NCI-H446 treated with DMSO at 0.1 percent for 48 hours (cell line): ENCODE data around the gene HOXA13.

Source experiments
- DNase-seq: peaks from one replicate; lab custom pipeline; 2025; lab: John Stamatoyannopoulos, UW

The HOXA13 gene

GRCh38 chr7:27237735-27238334 lies 37.9 kb upstream of the HOXA13 start:
- DNase-seq: no peak

GRCh38 chr7:27235387-27236311 lies 35.8 kb upstream of the HOXA13 start:
- DNase-seq: no peak

DNA sequence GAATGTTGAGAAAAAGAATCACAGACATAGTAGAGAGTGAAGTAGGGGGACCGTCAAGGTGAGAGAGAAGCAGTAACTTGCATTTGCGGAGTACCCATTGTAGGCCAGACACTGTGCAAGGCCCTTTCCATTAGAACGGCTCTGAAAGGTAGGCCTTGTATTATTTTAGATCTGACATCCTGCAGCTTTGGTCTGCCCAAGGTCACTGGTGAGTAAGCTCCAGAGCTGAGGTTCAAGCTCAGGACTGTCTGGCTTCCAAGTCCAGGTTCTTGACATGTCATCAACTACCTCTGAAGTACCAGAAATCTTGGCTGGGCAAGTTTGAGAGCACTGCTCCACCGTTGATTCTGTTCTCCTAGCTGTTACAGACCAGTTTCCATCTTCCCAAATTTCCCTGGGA lies 29.6 kb upstream of the HOXA13 start:
- no peak for DNase-seq

- no peak for DNase-seq
These were observed 25.4 kb upstream of the HOXA13 start for GRCh38 chr7:27224983-27225934.

DNA sequence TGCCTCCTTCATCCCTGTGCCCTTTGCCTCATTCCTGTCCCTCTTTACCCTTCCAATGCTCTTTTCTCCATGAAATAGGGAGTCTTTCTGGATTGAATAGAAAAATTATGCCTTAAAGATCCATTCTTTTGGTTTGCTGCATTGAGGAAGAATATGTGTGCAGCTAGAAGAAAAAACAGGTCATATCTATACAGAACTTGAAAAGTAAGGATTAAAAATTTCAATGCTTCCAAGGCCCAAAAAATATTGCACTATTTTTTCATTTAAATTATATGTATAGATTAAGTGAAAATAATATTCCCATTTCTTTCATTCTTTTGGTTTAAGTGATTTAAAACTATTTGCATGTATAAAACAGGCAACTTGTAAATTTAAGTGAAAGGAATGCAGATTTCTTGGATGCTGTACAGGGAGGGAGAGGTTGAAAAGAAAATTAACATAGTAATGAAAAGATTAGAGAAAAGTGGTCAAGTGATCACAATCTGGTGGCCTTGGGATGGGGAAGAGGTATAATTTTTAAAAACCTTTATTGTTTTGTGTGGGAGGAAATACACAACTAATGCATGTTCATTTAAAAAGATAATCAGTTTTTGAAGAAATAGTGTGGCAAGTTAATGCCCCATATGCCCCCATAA lies 24.2 kb upstream of the HOXA13 start:
- no peak for DNase-seq

DNA sequence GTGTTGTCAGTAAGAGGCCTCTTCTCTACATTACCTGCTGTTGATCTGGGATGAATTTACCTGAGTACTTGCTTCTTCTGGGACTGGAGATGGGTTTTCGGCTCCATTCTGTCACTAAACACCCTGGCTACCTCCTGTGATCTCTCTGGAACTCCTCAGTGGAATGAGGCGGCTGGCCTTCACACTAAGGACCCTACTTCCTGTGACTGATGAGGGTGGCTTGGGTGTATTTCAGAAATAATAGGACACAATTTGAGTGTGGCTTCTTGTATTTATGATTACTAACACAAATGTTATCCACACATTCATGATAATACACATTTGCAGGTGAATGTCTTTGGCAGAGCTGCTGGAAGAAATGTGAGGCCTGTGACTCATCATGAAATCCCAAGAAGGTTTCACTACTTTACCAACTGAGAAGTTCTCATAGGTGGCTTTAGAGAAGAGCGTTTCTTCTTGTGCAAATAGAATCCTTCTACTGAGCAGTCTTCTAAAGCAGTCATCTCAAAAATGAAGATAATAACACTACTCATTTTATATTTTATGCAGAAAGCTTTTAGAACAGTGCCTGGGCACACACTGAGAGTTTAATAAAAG lies 21.4 kb upstream of the HOXA13 start:
- DNase-seq: no peak

DNA sequence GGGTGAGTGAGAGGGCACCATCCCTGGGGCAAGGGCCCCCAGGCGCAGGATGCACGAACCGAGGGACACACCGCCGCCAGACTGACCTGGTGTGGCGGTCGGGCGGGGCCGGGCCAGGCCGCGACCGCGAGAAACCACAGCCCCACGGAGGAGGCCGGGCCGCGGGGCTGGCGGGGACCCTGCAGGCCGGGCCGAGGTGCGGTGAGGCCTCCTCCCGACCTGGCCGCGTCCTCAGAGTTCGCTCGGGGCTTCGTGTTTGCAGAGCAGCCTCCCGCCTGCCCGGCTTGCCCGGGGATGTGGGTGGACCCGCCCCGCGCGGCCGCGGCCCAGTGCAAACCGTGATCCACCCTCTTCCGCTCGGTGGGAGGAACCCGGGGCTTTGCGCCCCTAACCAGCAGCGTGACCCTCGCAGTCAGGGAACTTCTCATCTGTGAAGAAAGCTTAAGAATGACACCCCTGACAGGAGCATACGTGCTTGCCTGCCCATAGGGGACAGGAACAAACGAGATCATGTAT lies 20.6 kb upstream of the HOXA13 start:
- no peak for DNase-seq

DNA sequence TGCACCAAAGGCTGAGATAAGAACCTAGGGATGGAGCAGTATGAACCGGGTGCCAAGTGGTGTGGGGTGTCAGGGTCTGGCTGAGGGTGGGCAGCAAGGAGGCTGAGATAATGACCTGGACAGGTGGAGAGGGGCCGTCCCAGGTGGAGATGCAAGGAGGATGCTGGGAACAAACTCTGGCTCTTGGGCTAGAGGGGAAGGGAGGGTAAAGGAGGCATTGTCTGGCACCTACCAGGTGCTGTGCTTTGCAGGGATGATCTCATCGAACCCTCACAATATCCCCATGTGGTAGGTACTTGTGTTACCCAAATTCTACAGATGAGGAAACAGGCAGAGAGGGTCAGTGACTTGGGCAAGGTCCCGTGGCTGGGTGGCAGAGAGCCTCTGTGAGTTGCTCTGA lies 19.9 kb upstream of the HOXA13 start:
- no peak for DNase-seq

DNA sequence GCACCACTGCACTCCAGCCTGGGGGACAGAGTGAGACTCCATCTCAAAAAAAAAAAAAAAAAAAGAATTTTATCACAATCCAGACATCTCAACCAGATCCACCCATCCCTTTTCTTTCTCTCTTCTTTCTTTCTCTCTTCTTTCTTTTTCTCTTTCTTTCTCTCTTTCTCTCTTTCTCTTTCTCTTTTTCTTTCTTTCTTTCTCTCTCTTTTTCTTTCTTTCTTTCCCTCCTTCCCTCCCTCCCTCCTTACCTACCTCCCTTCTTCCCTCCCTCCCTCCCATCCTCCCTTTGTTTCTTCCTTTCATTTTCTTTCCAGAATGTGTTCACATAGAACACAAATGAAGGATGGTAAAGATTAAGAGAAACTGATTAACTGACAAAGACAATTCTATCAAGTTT lies 18.1 kb upstream of the HOXA13 start:
- DNase-seq: no peak

- no peak for DNase-seq
These were observed 15.5 kb upstream of the HOXA13 start for GRCh38 chr7:27215356-27215755.

GRCh38 chr7:27214239-27214950 lies 14.5 kb upstream of the HOXA13 start:
- DNase-seq: no peak

- DNase-seq: no peak
These were observed 13.7 kb upstream of the HOXA13 start for GRCh38 chr7:27213433-27214238.

DNA sequence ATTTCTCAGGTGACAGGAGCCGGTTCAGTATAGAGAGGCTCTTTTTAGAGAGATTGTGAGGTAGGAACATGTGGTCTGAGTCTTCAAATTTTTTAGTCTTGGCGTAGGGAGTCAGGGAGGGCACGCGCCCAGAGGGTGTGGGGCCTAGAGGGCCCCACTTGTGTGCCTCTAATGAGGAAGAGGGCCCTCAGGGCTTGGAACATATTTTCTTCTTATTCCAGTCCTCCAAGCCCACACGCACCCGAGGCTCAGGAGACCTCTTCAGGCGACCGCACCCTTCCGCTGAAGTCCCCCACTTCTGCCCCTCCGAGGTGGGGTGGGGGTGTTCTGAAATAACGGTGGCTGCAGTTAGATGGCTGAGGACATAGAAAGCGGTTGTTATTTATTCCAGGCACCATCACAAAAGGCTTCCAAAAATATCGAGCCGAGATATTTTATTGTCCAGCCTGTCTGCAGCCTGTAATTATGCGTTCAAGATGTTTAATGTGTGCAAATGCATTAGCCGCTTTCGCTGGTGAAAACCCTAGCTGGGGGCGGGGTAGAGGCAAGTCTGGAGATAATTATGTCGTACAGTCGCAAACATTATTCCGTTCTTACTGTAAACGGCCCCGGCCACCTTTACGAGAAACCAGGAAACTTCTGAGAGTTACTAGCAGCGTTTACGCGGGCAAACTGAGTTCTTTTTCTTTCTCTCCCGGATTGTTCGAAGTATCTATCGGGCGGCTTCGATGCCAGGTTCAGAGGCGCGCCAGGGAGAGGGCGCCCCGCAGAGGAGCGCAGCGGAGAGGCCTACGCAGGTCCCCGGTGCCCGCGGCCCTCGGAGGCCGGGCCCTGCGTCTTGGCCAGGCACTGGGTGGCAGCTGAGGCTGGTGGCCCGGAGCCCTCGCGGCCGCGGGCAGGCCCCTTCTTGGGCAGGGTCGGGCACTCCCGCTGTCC lies 12.9 kb upstream of the HOXA13 start:
- no peak for DNase-seq

GRCh38 chr7:27211764-27212204 lies 11.9 kb upstream of the HOXA13 start:
- no peak for DNase-seq

DNA sequence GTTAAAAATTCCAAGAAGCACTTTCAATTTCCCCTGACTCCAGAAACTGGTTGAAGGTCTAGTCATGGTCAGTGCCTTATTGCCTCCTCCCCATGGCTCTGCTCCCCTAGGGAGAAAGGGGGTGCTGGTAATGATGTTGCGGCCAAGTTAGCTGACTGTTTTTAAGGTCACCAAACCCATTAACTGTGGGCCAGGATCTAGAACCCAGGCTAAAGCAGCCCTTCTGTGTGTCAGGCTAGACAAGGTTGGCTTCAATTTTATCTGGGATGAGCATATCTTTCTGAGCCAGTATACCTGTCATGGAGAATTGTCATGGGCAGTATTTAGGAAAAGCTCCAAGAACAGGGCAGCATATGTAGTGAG lies 11.2 kb upstream of the HOXA13 start:
- DNase-seq: no peak

DNA sequence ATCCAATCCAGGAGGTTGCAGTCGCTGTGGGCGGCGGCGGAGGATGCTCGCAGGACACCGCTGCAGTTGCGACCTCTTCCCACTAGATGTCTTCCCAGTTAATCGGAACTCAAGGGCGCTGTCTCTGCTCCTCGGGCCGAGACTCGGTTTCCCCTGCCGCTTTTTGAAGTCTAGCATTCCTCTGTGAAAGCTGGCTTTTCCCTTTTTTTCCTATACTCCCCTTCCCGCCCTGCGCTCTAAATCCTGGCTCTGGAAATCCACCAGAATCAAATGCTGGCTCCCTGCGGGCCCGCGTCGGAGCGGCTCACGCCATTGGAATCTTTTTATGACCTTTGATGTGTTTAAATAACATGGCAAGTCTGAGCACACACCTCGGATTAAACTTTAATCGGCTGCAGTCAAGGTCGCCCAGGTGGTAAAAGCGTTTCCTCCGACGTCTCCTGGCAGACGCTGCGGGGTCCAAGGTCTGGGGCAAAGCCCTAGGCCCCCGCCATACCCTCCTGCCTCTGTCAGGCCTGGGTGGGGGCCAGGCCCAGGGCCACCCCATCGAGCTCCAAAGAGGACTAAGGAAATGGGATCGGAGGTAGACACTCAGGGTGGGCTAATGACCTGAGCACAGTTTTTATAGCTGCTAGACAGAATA lies 10.7 kb upstream of the HOXA13 start:
- DNase-seq: no peak

- no peak for DNase-seq
These were observed 10.1 kb upstream of the HOXA13 start for GRCh38 chr7:27209933-27210440.

DNA sequence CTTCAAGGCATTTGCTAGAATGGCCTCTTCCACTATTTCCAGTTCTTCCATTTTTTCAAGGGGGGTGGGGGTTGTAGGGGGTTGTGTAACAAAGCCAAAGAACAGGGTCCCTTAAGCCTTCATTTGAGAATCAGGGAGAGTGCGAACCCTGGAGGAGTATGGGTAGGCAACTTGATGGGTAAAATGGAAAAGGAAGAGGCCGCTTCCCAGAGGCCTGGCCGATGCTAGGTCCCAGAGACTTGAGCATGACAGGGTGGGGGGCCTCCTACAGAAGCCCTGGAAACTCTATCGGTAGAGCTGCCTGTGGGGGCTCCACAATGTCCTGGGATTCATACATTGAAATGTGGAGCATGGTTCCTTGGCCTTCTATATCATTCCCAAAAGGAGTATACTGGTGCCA lies 9.1 kb upstream of the HOXA13 start:
- no peak for DNase-seq
